Neural cell (in vitro differentiated cells): ENCODE data around the gene HINT2.

Experiments
- CTCF ChIP-seq: fragments of 450-650 bp; IDR thresholded peaks from 2 replicates; pipeline ENCODE4 v1.5.1; 2014; ENCODE audit warnings: antibody characterized with exemption, mild to moderate bottlenecking, moderate library complexity; ENCODE audit not compliant: poor library complexity, severe bottlenecking
- EZH2 ChIP-seq: fragments of 200-600, 300-800 bp; shearing (Covaris generic), sonication (generic); IDR thresholded peaks from 2 replicates; pipeline ENCODE4 v1.6.1; 2014; ENCODE audit warnings: antibody characterized with exemption, low read length, borderline replicate concordance, mild to moderate bottlenecking; ENCODE audit not compliant: insufficient read depth, poor library complexity, severe bottlenecking
- POLR2AphosphoS5 ChIP-seq: IDR thresholded peaks from 2 replicates; pipeline ENCODE4 v1.6.1; 2012
- RAD21 ChIP-seq: fragments of 450-650 bp; conservative IDR thresholded peaks from 2 replicates; pipeline ENCODE4 v1.6.1; 2014; ENCODE audit warnings: antibody characterized with exemption, mild to moderate bottlenecking, moderate library complexity

DNA sequence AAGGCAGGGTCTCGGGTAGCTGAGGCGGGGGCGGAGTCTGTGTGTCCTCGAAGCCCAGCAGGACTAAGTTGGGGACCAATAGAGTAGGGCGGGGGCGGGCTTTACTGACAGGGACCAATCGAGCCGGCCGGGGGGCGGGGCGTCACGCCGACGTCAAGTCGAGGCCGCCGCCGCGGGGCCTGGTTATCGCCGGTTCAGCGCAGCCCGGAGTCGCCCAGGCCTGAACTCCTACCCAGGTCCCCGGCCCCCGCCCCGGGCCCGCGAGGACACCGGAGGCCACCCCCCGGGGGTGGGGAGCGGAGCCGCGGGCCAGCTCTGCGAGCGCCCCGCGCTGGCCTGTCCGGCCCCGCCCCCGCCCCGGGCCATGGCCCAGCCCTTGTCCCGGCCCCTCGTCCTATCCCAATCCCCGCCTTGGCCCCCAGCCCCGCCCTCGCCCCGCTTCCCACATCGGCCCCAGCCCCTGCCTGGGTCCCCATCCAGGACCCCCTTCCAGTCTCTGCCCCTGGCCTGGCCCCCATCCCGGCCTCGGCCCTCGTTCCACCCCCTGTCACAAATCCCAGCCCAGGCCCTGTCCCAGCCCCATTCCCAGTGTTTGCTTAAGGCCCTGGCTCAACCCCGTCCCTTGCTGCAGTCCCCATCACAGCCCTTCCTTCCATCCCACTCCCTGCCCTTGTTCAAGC, 14.4 kb upstream of the HINT2 start, which contains the start of gene TMEM8B:
- TF ChIP-seq CTCF (no peak), POLR2AphosphoS5 (peak; percentile 88), EZH2 (no peak), RAD21 (no peak)
